Ureter (tissue), 1 donor: Measurements from ENCODE around the gene BANK1. TPM values are rescaled to one million over a fixed set of nuclear protein-coding genes. Genes with fewer than 3 reads are reported as not detected.

Experiments used
- DNase-seq: peaks from one replicate; pipeline ENCODE4 v3.0.0-alpha.2; 2020; ENCODE audit warnings: low spot score
- total RNA-seq: library from RNA; stranded (reverse); gene quantifications from one replicate; pipeline ENCODE4 v1.2.4, GENCODE V29; 2023
- donor health status: DM: yes; HTN: yes; CAD: no.

Gene BANK1
- total RNA-seq, 1 donor from 2014 or later, result 14.1 TPM

DNA sequence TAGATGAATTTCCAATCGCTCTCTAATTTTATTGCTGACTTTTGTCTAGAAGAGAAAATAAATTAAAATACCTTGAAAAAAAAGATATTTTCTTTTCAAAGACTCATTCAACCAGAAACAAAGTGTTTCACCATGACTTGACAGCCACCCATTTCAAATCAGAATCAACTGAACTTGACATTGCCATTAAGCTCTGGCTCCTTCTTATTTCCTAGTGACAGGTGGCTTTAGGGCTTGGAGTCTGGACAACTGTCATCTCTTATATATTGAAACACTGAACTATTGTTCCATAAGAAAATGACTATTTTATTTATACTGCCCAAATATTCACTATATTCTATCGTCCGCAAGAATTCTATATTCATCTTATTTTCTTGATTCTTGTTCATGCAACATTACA, 325.6 kb downstream of the BANK1 start:
- DNase-seq, result no peak

DNA sequence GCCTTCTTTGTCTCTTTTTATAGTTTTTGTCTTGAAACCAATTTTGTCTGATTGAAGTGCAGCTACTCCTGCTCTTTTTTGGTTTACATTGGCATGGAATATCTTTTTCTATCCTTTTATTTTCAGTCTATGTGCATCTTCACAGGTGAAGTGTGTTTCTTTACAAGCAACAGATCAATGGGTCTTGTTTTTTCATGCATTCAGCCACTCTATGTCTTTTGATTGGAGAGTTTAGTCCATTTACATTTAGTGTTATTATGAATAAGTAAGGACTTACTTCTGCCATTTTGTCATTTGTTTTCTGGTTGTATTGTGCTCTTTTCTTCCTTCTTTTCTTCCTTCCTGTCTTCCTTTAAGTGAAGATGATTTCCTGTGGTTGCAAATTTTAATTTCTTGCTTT, 330.3 kb downstream of the BANK1 start:
- no peak for DNase-seq
